Liver (tissue), 9 donors: ENCODE results near the gene ARPC4. TPM values are rescaled to one million over a fixed set of nuclear protein-coding genes. Genes with fewer than 3 reads are reported as not detected.
A peak's percentile ranks its signal among the peaks of the same experiment; 100 is the strongest.

Source experiments
- DNase-seq: peaks from one replicate; pipeline ENCODE4 v3.0.0-alpha.2; 2017; ENCODE audit warnings: low spot score
- H3K27ac ChIP-seq, 2 donors: one replicate each; pipeline ENCODE4 v1.7.0; 2013; ENCODE audit warnings: inconsistent platforms in 2 of 2, low read length in 2 of 2, control low read depth in 1 of 2, low read depth in 1 of 2, mild to moderate bottlenecking in 1 of 2
- H3K27me3 ChIP-seq, 4 donors: one replicate each; pipeline versions ENCODE4 v1.6.1 to v1.7.0; 2013; ENCODE audit warnings: low read length in 3 of 4, inconsistent platforms in 1 of 4, mild to moderate bottlenecking in 1 of 4, moderate library complexity in 1 of 4; ENCODE audit not compliant: control insufficient read depth in 4 of 4, insufficient read depth in 4 of 4
- H3K36me3 ChIP-seq, 4 donors: one replicate each; pipeline versions ENCODE4 v1.6.1 to v1.7.0; 2013; ENCODE audit warnings: low read length in 3 of 4, mild to moderate bottlenecking in 3 of 4, low read depth in 1 of 4, moderate library complexity in 1 of 4; ENCODE audit not compliant: control insufficient read depth in 4 of 4, insufficient read depth in 3 of 4
- H3K4me1 ChIP-seq, 4 donors: one replicate each; pipeline versions ENCODE4 v1.6.1 to v1.7.0; 2013; ENCODE audit warnings: low read length in 3 of 4, mild to moderate bottlenecking in 3 of 4, moderate library complexity in 1 of 4; ENCODE audit not compliant: control insufficient read depth in 4 of 4, insufficient read depth in 4 of 4
- H3K4me3 ChIP-seq, 3 donors: one replicate each; pipeline versions ENCODE4 v1.6.1 to v1.7.0; 2013; ENCODE audit warnings: low read length in 3 of 3, control low read depth in 1 of 3, low read depth in 1 of 3, mild to moderate bottlenecking in 1 of 3
- H3K9ac ChIP-seq, 2 donors: one replicate each; pipeline ENCODE4 v1.7.0; 2013; ENCODE audit warnings: low read length in 2 of 2, mild to moderate bottlenecking in 2 of 2, moderate library complexity in 2 of 2, control low read depth in 1 of 2, low read depth in 1 of 2
- H3K9me3 ChIP-seq, 4 donors: one replicate each; pipeline versions ENCODE4 v1.6.1 to v1.7.0; 2013; ENCODE audit warnings: low read length in 3 of 4; ENCODE audit not compliant: control insufficient read depth in 4 of 4
- ATF3 ChIP-seq: IDR thresholded peaks from 2 replicates; pipeline ENCODE4 v1.6.1; 2016; ENCODE audit warnings: antibody characterized with exemption
- CTCF ChIP-seq: fragments of 150-350 bp; IDR thresholded peaks from 2 replicates; pipeline ENCODE4 v1.5.1; 2017; ENCODE audit warnings: improper control_type of control experiment, low read depth, low read length; ENCODE audit not compliant: missing input control
- EGR1 ChIP-seq, 2 donors: IDR thresholded peaks; 2 replicates each; pipeline ENCODE4 v1.6.1; 2016 to 2018; ENCODE audit warnings: antibody characterized with exemption in 2 of 2, low read depth in 2 of 2
- FOXA2 ChIP-seq: IDR thresholded peaks from 2 replicates; pipeline ENCODE4 v1.6.1; 2016; ENCODE audit warnings: antibody characterized with exemption
- HNF4A ChIP-seq, 2 donors: conservative IDR thresholded peaks; 2 replicates each; pipeline ENCODE4 v1.6.1; 2016; ENCODE audit warnings: antibody characterized with exemption in 2 of 2, mild to moderate bottlenecking in 2 of 2
- HNF4G ChIP-seq: IDR thresholded peaks from 2 replicates; pipeline ENCODE4 v1.6.1; 2016; ENCODE audit warnings: antibody characterized with exemption
- RAD21 ChIP-seq, 2 donors: IDR thresholded peaks; 2 replicates each; pipeline ENCODE4 v1.6.1; 2016; ENCODE audit warnings: antibody characterized with exemption in 2 of 2, mild to moderate bottlenecking in 2 of 2
- RXRA ChIP-seq, 2 donors: IDR thresholded peaks; 2 replicates each; pipeline ENCODE4 v1.6.1; 2017 to 2018; ENCODE audit warnings: antibody characterized with exemption in 2 of 2, mild to moderate bottlenecking in 1 of 2
- TAF1 ChIP-seq: conservative IDR thresholded peaks from 2 replicates; pipeline ENCODE4 v1.6.1; 2016; ENCODE audit warnings: antibody characterized with exemption, mild to moderate bottlenecking
- ZBTB33 ChIP-seq: IDR thresholded peaks from 2 replicates; pipeline ENCODE4 v1.6.1; 2016; ENCODE audit warnings: antibody characterized with exemption
- WGBS: extraction: QIAGEN DNeasy Blood & Tissue Kit; methylation state at CpG from one replicate; pipeline ENCODE4 v1.1.7; 2013; 5-methylcytosine and 5-hydroxymethylcytosine counted together
- polyA plus RNA-seq, 2 donors: library from polyadenylated mRNA; stranded (reverse) in 1 of 2; unstranded in 1 of 2; fragments of 200-250 nt in 1 of 2; fragments of >200 nt in 1 of 2; fragmentation: Nextera tagmentation in 1 of 2; extraction: Ambion mirVana in 1 of 2; gene quantifications; one replicate each; pipeline versions ENCODE4 v1.2.1 to v1.2.3, GENCODE V29; 2013 to 2015
- total RNA-seq, 2 donors: library from RNA; depleted of rRNA; stranded (reverse); fragments of >200 nt; gene quantifications; one replicate each; pipeline ENCODE4 v1.2.3, GENCODE V29; 2014
- TF ChIP-seq, protein P1 (sequence below): IDR thresholded peaks from 2 replicates; pipeline ENCODE4 v1.6.1; 2016; ENCODE audit warnings: antibody characterized with exemption
- donor health status: healthy.
- donor health status: healthy.
- donor health status: healthy.
- donor health status: healthy.
- donor health status: healthy.

ARPC4 gene
- total and polyA plus RNA-seq, 4 donors: 22.1 to 53.6 (median 52.5) TPM

DNA sequence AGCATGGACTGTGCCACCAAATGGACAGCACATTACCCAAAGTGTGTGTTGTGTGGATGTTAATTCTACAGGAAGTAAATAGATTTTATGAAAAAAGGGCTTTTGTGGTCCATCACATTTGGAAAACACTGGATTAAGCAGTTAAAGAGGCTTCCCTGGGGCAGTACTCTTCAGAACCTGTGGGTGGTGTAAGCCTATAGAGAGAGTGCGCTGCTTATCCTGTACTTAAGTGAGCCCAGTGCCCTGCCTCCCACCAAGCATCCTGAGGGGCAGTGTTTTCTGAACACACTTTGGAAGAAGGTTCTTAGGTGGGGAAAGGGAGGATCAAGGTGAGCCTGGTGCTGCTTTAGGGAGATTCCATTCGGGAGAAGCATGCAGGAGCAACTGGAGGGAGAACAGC lies 28.1 kb downstream of the ARPC4 start:
- WGBS: 80% methylated on average over 2 of the region's 2 CpGs
- DNase-seq: no peak
- TF ChIP-seq ATF3 (no peak), CTCF (peak; percentile 33), FOXA2 (no peak), RAD21 (IDR thresholded peaks at IDR 0.05) (peak; percentile 36 to 42), EGR1 (IDR thresholded peaks at IDR 0.05; ENCODE audit: low read depth in 2 of 2) (no peak)
- H3K4me3 ChIP-seq: no peak overlapping the region
- H3K9me3 ChIP-seq: no peaks in the 10 kb centered on the region
- no peak overlapping the region for H3K27ac ChIP-seq
- H3K4me1 ChIP-seq: no peaks in the 10 kb centered on the region
- no peaks in the 10 kb centered on the region for H3K27me3 ChIP-seq
- H3K36me3 ChIP-seq: no peaks in the 10 kb centered on the region
- H3K9ac ChIP-seq: no peak overlapping the region

DNA sequence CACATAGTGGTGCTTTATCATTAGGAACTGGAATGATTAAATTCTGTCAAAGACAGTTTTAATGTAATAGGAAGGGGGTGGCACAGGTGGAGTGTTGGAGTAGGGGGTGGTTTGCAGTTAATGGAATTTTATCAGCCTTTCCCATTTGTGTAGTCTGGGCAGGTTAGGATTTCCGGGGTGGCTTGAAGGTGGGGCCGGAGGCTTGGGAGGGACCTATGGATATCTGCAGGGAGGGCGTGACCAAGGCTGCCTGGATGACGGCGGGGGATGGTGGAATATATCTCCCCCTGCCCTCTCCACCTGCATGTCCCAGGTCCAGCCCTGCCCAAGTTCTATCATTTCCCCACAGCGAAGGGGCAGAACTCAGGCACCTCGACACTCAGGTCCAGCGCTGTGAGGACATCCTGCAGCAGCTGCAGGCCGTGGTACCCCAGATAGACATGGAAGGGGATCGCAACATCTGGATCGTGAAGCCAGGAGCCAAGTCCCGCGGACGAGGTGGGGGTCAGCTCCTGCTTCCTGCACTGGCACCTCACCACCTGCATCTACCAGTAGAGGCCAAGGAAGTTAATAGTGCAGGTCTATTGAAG lies 32.7 kb downstream of the ARPC4 start:
- TF ChIP-seq RXRA (IDR thresholded peaks at IDR 0.05): no peak
- TF ChIP-seq ATF3: no peak
- TF ChIP-seq, protein P1, sequence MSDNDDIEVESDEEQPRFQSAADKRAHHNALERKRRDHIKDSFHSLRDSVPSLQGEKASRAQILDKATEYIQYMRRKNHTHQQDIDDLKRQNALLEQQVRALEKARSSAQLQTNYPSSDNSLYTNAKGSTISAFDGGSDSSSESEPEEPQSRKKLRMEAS: no peak
- no peak for TF ChIP-seq HNF4A (conservative IDR thresholded peaks at IDR 0.05)
- no peak for TF ChIP-seq FOXA2
- no peak for TF ChIP-seq TAF1
- TF ChIP-seq HNF4G: no peak
- no peak for TF ChIP-seq ZBTB33
- WGBS: 76% methylated on average over 14 of the region's 14 CpGs

DNA sequence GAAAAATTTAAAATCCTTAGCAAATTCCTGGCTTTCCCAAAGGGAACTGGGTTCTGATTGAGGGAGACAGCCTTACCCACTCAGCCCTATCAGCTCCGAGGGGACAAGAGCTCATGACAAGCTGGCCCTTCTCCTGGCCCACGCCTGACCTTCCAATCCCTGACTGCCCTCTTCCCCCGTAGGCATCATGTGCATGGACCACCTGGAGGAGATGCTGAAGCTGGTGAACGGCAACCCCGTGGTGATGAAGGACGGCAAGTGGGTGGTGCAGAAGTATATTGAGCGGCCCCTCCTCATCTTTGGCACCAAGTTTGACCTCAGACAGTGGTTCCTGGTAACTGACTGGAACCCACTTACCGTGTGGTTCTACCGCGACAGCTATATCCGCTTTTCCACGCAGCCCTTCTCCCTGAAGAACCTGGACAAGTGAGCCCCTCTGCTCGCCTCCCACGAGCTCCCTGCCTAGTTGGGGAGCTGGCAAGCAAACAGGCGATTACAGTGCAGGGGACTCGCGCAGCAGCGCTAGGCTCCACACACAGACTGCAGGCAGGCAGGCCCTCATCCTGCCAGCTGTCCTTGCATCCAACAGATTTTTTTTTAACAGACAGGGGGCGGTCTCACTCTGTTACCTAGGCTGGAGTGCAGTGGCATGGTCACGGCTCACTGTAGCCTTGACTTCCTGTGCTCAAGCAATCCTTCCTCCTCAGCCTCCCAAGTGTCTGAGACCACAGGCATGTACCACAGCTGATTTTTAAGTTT lies 34.1 kb downstream of the ARPC4 start:
- Histone ChIP-seq H3K4me1 (no peaks in the 10 kb centered on the region), H3K36me3 (no peaks in the 10 kb centered on the region), H3K4me3 (no peak overlapping the region), H3K9ac (no peak overlapping the region), H3K9me3 (no peaks in the 10 kb centered on the region), H3K27ac (no peak overlapping the region), H3K27me3 (no peaks in the 10 kb centered on the region)
- no peak for DNase-seq
- 89% methylated on average over 20 of the region's 20 CpGs for WGBS
- TF ChIP-seq RAD21 (IDR thresholded peaks at IDR 0.05): peak; percentile 41 to 67
- no peak for TF ChIP-seq ATF3

More for the DNA sequence above, 32.7 kb downstream of the ARPC4 start:
- Histone ChIP-seq H3K36me3 (no peaks in the 10 kb centered on the region), H3K9me3 (no peaks in the 10 kb centered on the region), H3K27ac (no peak overlapping the region), H3K4me3 (no peak overlapping the region), H3K27me3 (no peaks in the 10 kb centered on the region), H3K4me1 (no peaks in the 10 kb centered on the region), H3K9ac (no peak overlapping the region)
- DNase-seq: no peak
